ENCODE measurements around the gene PHACTR1.

Gene PHACTR1

GRCh38 chr6:13013681-13014503 lies 297.3 kb downstream of the PHACTR1 start:
- no peaks in the 10 kb centered on the region for H3K27me3 ChIP-seq (ENCODE audit: insufficient read depth, low read length)
- H3K79me2 ChIP-seq (ENCODE audit: insufficient read depth, low read length), result no peaks in the 10 kb centered on the region
- no peak overlapping the region for H3K4me3 ChIP-seq (ENCODE audit: low read depth, low read length, poor library complexity, severe bottlenecking)
- H3K9ac ChIP-seq (ENCODE audit: low read length), result no peak overlapping the region
- no peaks in the 10 kb centered on the region for H3K4me1 ChIP-seq (ENCODE audit: insufficient read depth, low read length, severe bottlenecking)
- no peak overlapping the region for H2AFZ ChIP-seq (ENCODE audit: low read length)
- no peaks in the 10 kb centered on the region for H4K20me1 ChIP-seq (ENCODE audit: insufficient read depth, low read length)
- no peak for TF ChIP-seq EZH2 (IDR thresholded peaks at IDR 0.05; ENCODE audit: borderline replicate concordance, low read length)
- TF ChIP-seq CTCF (IDR thresholded peaks at IDR 0.05; ENCODE audit: low read length), result no peak
- H3K9me3 ChIP-seq (ENCODE audit: low read length), result no peaks in the 10 kb centered on the region
- H3K36me3 ChIP-seq (ENCODE audit: insufficient read depth, low read length), result no peaks in the 10 kb centered on the region
- H3F3A ChIP-seq (ENCODE audit: insufficient read depth, low read length), result no peaks in the 10 kb centered on the region
- no peaks in the 10 kb centered on the region for H3K9me2 ChIP-seq (ENCODE audit: low read depth, low read length)
- no peak overlapping the region for H3K27ac ChIP-seq (ENCODE audit: low read depth, low read length, poor library complexity, severe bottlenecking)
- H3K4me2 ChIP-seq (ENCODE audit: low read length), result no peak overlapping the region

GRCh38 chr6:13014504-13015378 lies 298.2 kb downstream of the PHACTR1 start:
- no peak for TF ChIP-seq EZH2 (IDR thresholded peaks at IDR 0.05; ENCODE audit: borderline replicate concordance, low read length)
- no peak for TF ChIP-seq CTCF (IDR thresholded peaks at IDR 0.05; ENCODE audit: low read length)
- Histone ChIP-seq H3K9me2 (ENCODE audit: low read depth, low read length) (no peaks in the 10 kb centered on the region), H3K4me1 (ENCODE audit: insufficient read depth, low read length, severe bottlenecking) (no peaks in the 10 kb centered on the region), H3K4me2 (ENCODE audit: low read length) (no peak overlapping the region), H3K36me3 (ENCODE audit: insufficient read depth, low read length) (no peaks in the 10 kb centered on the region), H3K4me3 (ENCODE audit: low read depth, low read length, poor library complexity, severe bottlenecking) (no peak overlapping the region), H3F3A (ENCODE audit: insufficient read depth, low read length) (no peaks in the 10 kb centered on the region), H3K9ac (ENCODE audit: low read length) (no peak overlapping the region), H4K20me1 (ENCODE audit: insufficient read depth, low read length) (no peaks in the 10 kb centered on the region), H3K79me2 (ENCODE audit: insufficient read depth, low read length) (no peaks in the 10 kb centered on the region), H3K27me3 (ENCODE audit: insufficient read depth, low read length) (no peaks in the 10 kb centered on the region), H3K27ac (ENCODE audit: low read depth, low read length, poor library complexity, severe bottlenecking) (no peak overlapping the region), H2AFZ (ENCODE audit: low read length) (no peak overlapping the region), H3K9me3 (ENCODE audit: low read length) (no peaks in the 10 kb centered on the region)

- H2AFZ ChIP-seq (ENCODE audit: low read length), result no peak overlapping the region
- H3K4me3 ChIP-seq (ENCODE audit: low read depth, low read length, poor library complexity, severe bottlenecking), result no peak overlapping the region
- H3K79me2 ChIP-seq (ENCODE audit: insufficient read depth, low read length), result no peaks in the 10 kb centered on the region
- H3K4me1 ChIP-seq (ENCODE audit: insufficient read depth, low read length, severe bottlenecking), result no peaks in the 10 kb centered on the region
- no peaks in the 10 kb centered on the region for H4K20me1 ChIP-seq (ENCODE audit: insufficient read depth, low read length)
- no peaks in the 10 kb centered on the region for H3F3A ChIP-seq (ENCODE audit: insufficient read depth, low read length)
- H3K27ac ChIP-seq (ENCODE audit: low read depth, low read length, poor library complexity, severe bottlenecking), result no peak overlapping the region
- H3K9me3 ChIP-seq (ENCODE audit: low read length), result no peaks in the 10 kb centered on the region
- TF ChIP-seq CTCF (IDR thresholded peaks at IDR 0.05; ENCODE audit: low read length) (no peak), EZH2 (IDR thresholded peaks at IDR 0.05; ENCODE audit: borderline replicate concordance, low read length) (no peak)
- no peaks in the 10 kb centered on the region for H3K27me3 ChIP-seq (ENCODE audit: insufficient read depth, low read length)
- no peaks in the 10 kb centered on the region for H3K36me3 ChIP-seq (ENCODE audit: insufficient read depth, low read length)
- H3K9me2 ChIP-seq (ENCODE audit: low read depth, low read length), result no peaks in the 10 kb centered on the region
- no peak overlapping the region for H3K4me2 ChIP-seq (ENCODE audit: low read length)
- no peak overlapping the region for H3K9ac ChIP-seq (ENCODE audit: low read length)
Observed at GRCh38 chr6:13015379-13015681, 298.8 kb downstream of the PHACTR1 start.

Measured in OCI-LY1 (cell line).